ENCODE results near the gene SEMA4B.

The SEMA4B gene

DNA sequence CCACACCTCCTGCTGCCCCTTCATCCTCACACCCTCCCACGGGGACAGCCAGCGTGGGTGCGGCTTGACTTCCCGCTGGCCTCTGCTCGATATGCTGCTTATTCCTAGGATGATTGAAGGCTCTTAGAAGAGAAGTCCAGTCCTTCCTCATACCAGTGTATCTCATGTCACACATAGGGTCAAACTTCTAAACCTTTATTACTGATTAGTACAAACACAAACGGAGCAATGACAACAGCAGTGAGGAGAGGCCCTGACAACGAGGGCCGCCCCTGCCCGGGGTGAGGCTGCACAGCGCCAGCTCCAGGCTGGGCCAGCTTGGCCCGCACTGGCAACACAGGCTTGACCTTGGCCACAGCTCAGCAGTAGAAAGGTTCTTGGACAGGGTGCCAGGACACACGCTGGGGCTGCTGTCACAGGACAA is 29.0 kb downstream of the SEMA4B start:
- Histone ChIP-seq H3K4me3 (ENCODE audit: low read depth in 1 of 2, low read length in 1 of 2) (no peak overlapping the region), H3K27me3 (no peaks in the 10 kb centered on the region), H3K27ac (peak overlapping the region; percentile 97), H3K9me3 (no peaks in the 10 kb centered on the region), H3K4me1 (ENCODE audit: control insufficient read depth in 1 of 2, insufficient read depth in 1 of 2, low read depth in 1 of 2, low read length in 1 of 2) (peaks cover 44 to 46% of the 10 kb centered on the region in 2 experiments), H3K36me3 (peaks cover 58% of the 10 kb centered on the region)
- no peak for TF ChIP-seq CTCF (IDR thresholded peaks at IDR 0.05)

GRCh38 chr15:90230610-90231009 is 29.5 kb downstream of the SEMA4B start:
- peaks cover 53% of the 10 kb centered on the region for H3K36me3 ChIP-seq
- H3K27ac ChIP-seq: peak overlapping the region; percentile 97
- no peaks in the 10 kb centered on the region for H3K9me3 ChIP-seq
- H3K4me1 ChIP-seq (ENCODE audit: control insufficient read depth in 1 of 2, insufficient read depth in 1 of 2, low read depth in 1 of 2, low read length in 1 of 2): peaks cover 44 to 46% of the 10 kb centered on the region in 2 experiments
- no peak overlapping the region for H3K4me3 ChIP-seq (ENCODE audit: low read depth in 1 of 2, low read length in 1 of 2)
- no peaks in the 10 kb centered on the region for H3K27me3 ChIP-seq
- no peak for TF ChIP-seq CTCF (IDR thresholded peaks at IDR 0.05)

DNA sequence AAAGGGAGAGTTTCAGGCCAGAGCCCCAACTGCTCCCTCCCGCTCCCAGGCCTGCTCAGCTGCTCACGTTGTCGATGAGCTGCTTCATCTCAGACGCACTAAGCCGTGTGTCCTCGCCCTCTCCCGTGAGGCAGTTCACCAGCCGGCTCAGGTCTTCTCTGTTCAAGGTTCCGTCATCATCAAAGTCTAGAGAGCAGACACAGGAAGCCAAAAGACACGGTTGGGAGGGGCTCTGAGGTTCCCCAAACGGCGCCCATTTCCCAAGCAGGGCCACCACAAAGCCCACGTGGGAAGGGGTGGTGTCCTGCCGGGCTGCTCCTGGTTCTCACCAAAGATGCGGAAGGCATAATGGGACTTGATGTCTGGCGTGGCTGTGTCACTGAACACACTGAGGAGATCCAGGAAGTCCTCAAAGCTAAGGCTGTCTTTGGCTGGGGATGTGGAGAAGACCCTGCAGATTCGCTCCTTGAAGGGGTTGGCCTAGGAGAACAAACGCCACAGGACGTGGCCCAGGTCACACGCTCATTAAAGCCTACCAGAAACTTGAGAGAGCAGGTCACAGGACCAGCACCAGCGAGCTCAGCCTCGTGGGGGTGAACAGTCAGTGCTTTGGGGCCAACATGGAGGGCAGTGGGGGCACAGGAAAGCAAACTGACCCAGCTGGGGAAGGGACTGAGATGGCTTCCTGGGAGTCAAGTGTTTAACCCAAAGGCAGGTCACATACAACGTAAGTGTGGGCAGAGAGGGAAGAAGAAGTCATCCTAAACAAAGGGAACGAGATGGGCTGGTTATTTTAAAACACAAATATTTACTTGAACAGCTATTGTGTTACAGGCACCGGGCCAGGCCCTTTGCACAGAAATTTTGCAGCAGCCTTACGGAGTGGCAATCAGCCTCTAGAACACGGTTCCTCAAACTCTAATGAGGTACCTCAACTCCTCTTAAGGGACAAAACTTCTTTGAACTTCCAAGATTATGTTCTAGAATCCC is 30.2 kb downstream of the SEMA4B start:
- Histone ChIP-seq H3K4me3 (ENCODE audit: low read depth in 1 of 2, low read length in 1 of 2) (peak overlapping the region in 1 of 2 experiments; percentile 19), H3K4me1 (ENCODE audit: control insufficient read depth in 1 of 2, insufficient read depth in 1 of 2, low read depth in 1 of 2, low read length in 1 of 2) (peaks cover 44 to 46% of the 10 kb centered on the region in 2 experiments), H3K27me3 (no peaks in the 10 kb centered on the region), H3K9me3 (no peaks in the 10 kb centered on the region), H3K27ac (peak overlapping the region; percentile 97), H3K36me3 (peaks cover 46% of the 10 kb centered on the region)
- TF ChIP-seq CTCF (IDR thresholded peaks at IDR 0.05): no peak

DNA sequence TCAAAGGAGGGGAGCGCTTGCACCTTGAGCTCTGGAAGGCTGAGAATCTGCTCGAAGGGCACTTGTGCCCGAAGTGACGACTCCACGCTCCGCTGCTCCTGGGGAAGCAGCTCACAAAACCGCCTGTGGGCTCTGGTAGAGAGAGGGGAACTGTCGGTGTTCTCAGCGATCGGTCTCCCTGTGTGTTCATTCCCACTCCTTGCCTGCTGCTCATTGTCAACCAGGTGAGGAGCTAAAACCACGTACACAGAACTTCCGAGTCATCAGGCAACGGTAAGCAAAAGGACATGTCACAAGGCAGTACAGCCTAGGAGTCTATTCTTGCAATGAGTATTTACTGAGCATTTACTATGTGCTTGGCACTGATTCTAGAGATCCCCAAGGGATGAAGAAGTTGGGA is 31.1 kb downstream of the SEMA4B start:
- Histone ChIP-seq H3K27ac (peak overlapping the region; percentile 97), H3K4me1 (ENCODE audit: control insufficient read depth in 1 of 2, insufficient read depth in 1 of 2, low read depth in 1 of 2, low read length in 1 of 2) (peaks cover 44 to 46% of the 10 kb centered on the region in 2 experiments), H3K36me3 (peaks cover 37% of the 10 kb centered on the region), H3K27me3 (no peaks in the 10 kb centered on the region), H3K4me3 (ENCODE audit: low read depth in 1 of 2, low read length in 1 of 2) (no peak overlapping the region), H3K9me3 (no peaks in the 10 kb centered on the region)
- TF ChIP-seq CTCF (IDR thresholded peaks at IDR 0.05): no peak

GRCh38 chr15:90232941-90233386 is 31.8 kb downstream of the SEMA4B start:
- H3K4me3 ChIP-seq (ENCODE audit: low read depth in 1 of 2, low read length in 1 of 2): peak overlapping the region; percentile 84 to 85
- peak; percentile 72 for TF ChIP-seq CTCF (IDR thresholded peaks at IDR 0.05)
- H3K27me3 ChIP-seq: no peaks in the 10 kb centered on the region
- H3K9me3 ChIP-seq: no peaks in the 10 kb centered on the region
- H3K36me3 ChIP-seq: peaks cover 30% of the 10 kb centered on the region
- peaks cover 44 to 46% of the 10 kb centered on the region in 2 experiments for H3K4me1 ChIP-seq (ENCODE audit: control insufficient read depth in 1 of 2, insufficient read depth in 1 of 2, low read depth in 1 of 2, low read length in 1 of 2)
- H3K27ac ChIP-seq: peak overlapping the region; percentile 97
